Keratinocyte (primary cell): Measurements from ENCODE around the gene DENND5B.

Source experiments
- CTCF ChIP-seq, 3 experiments: IDR thresholded peaks in 1 of 3; conservative IDR thresholded peaks in 1 of 3; optimal IDR thresholded peaks in 1 of 3; 2 replicates in 2 of 3; 3 replicates in 1 of 3; pipeline versions ENCODE3 to v1.5.1; 2011; ENCODE audit warnings: low read length in 3 of 3, mild to moderate bottlenecking in 3 of 3, moderate library complexity in 2 of 3, control low read depth in 1 of 3, inconsistent platforms in 1 of 3; ENCODE audit not compliant: insufficient read depth in 2 of 3; ENCODE audit errors: extremely low read depth in 1 of 3
- EZH2 ChIP-seq: IDR thresholded peaks from one replicate; pipeline ENCODE4 v1.6.1; 2012; ENCODE audit warnings: inconsistent platforms, mild to moderate bottlenecking, low read length, moderate library complexity

- TF ChIP-seq CTCF (optimal IDR thresholded peaks at IDR 0.05 in 1 of 3, IDR thresholded peaks at IDR 0.05 in 1 of 3, conservative IDR thresholded peaks at IDR 0.05 in 1 of 3; ENCODE audit: extremely low read depth in 1 of 3, insufficient read depth in 2 of 3, low read length in 3 of 3) = no peak
- TF ChIP-seq EZH2 = no peak
Observed at GRCh38 chr12:31634620-31635019, 43.7 kb upstream of the DENND5B start.
